ENCODE measurements around the gene PPEF2. TPM values are rescaled to one million over a fixed set of nuclear protein-coding genes. Genes with fewer than 3 reads are reported as not detected.
"Not testable (repeated sequence)": the region's sequence is repeated elsewhere in the genome, so short reads cannot be mapped to it uniquely, and the experiment has no call there.

The PPEF2 gene
- not detected in 2 replicates for total RNA-seq (2014; rRNA removed; shearing (Covaris generic))

- no peak for DNase-seq
- H3K4me3 ChIP-seq (ENCODE audit: insufficient read depth, low read depth, low read length): no peak within 1 kb of the TSS
- H3K27me3 ChIP-seq (ENCODE audit: control insufficient read depth, insufficient read depth, low read length): no peaks in the 10 kb centered on the region
- H3K36me3 ChIP-seq (replicated peaks; ENCODE audit: control insufficient read depth, insufficient read depth, low read length): no peaks in the 10 kb centered on the region
Measured at GRCh38 chr4:75902352-75902751, at the start of gene PPEF2. Gene PPEF2, minus strand, starts transcription at chr4:75902452. Its CDS starts 6,127 bp downstream, at chr4:75896325.

GRCh38 chr4:75950213-75950815, 48.1 kb upstream of the PPEF2 start:
- Histone ChIP-seq H3K4me3 (ENCODE audit: insufficient read depth, low read depth, low read length) (no peak overlapping the region), H3K36me3 (replicated peaks; ENCODE audit: control insufficient read depth, insufficient read depth, low read length) (peaks cover 18% of the 10 kb centered on the region), H3K27me3 (ENCODE audit: control insufficient read depth, insufficient read depth, low read length) (no peaks in the 10 kb centered on the region)
- DNase-seq: no peak

- no peaks in the 10 kb centered on the region for H3K27me3 ChIP-seq (ENCODE audit: control insufficient read depth, insufficient read depth, low read length)
- H3K4me3 ChIP-seq (ENCODE audit: insufficient read depth, low read depth, low read length): no peak overlapping the region
- DNase-seq: no peak
- peaks cover 18% of the 10 kb centered on the region for H3K36me3 ChIP-seq (replicated peaks; ENCODE audit: control insufficient read depth, insufficient read depth, low read length)
Measured at GRCh38 chr4:75948822-75949444, 46.7 kb upstream of the PPEF2 start.

- DNase-seq: peak; percentile 88
- H3K36me3 ChIP-seq (replicated peaks; ENCODE audit: control insufficient read depth, insufficient read depth, low read length): no peaks in the 10 kb centered on the region
- peak within 1 kb of the TSS; percentile 74 for H3K4me3 ChIP-seq (ENCODE audit: insufficient read depth, low read depth, low read length)
- H3K27me3 ChIP-seq (ENCODE audit: control insufficient read depth, insufficient read depth, low read length): peaks cover 11% of the 10 kb centered on the region
Measured at GRCh38 chr4:75940692-75941253, 38.5 kb upstream of the PPEF2 start, which contains the start of gene NAAA. Gene NAAA, minus strand, starts transcription at chr4:75941013. Its CDS starts 64 bp downstream, at chr4:75940949.

- H3K36me3 ChIP-seq (replicated peaks; ENCODE audit: control insufficient read depth, insufficient read depth, low read length): no peaks in the 10 kb centered on the region
- peak; percentile 93 for DNase-seq
- peak overlapping the region; percentile 74 for H3K4me3 ChIP-seq (ENCODE audit: insufficient read depth, low read depth, low read length)
- peaks cover 11% of the 10 kb centered on the region for H3K27me3 ChIP-seq (ENCODE audit: control insufficient read depth, insufficient read depth, low read length)
Measured at GRCh38 chr4:75939890-75940691, 37.8 kb upstream of the PPEF2 start.

GRCh38 chr4:75935628-75936027, 33.4 kb upstream of the PPEF2 start:
- H3K4me3 ChIP-seq (ENCODE audit: insufficient read depth, low read depth, low read length): no peak overlapping the region
- no peaks in the 10 kb centered on the region for H3K36me3 ChIP-seq (replicated peaks; ENCODE audit: control insufficient read depth, insufficient read depth, low read length)
- H3K27me3 ChIP-seq (ENCODE audit: control insufficient read depth, insufficient read depth, low read length): peaks cover 10% of the 10 kb centered on the region
- DNase-seq: no peak

GRCh38 chr4:75930152-75930551, 27.9 kb upstream of the PPEF2 start:
- Histone ChIP-seq H3K27me3 (ENCODE audit: control insufficient read depth, insufficient read depth, low read length) (no peaks in the 10 kb centered on the region), H3K4me3 (ENCODE audit: insufficient read depth, low read depth, low read length) (no peak overlapping the region), H3K36me3 (replicated peaks; ENCODE audit: control insufficient read depth, insufficient read depth, low read length) (no peaks in the 10 kb centered on the region)
- DNase-seq: no peak

GRCh38 chr4:75924916-75925315, 22.7 kb upstream of the PPEF2 start:
- DNase-seq; H3K4me3 ChIP-seq (ENCODE audit: insufficient read depth, low read depth, low read length); H3K36me3 ChIP-seq (replicated peaks; ENCODE audit: control insufficient read depth, insufficient read depth, low read length); H3K27me3 ChIP-seq (ENCODE audit: control insufficient read depth, insufficient read depth, low read length): not testable (repeated sequence)

- Histone ChIP-seq H3K27me3 (ENCODE audit: control insufficient read depth, insufficient read depth, low read length) (no peaks in the 10 kb centered on the region), H3K36me3 (replicated peaks; ENCODE audit: control insufficient read depth, insufficient read depth, low read length) (no peaks in the 10 kb centered on the region; the same call in none of the 2 replicates), H3K4me3 (ENCODE audit: insufficient read depth, low read depth, low read length) (no peak overlapping the region)
- no peak for DNase-seq
Measured at GRCh38 chr4:75924309-75924827, 22.1 kb upstream of the PPEF2 start.

GRCh38 chr4:75922588-75922987, 20.3 kb upstream of the PPEF2 start:
- no peaks in the 10 kb centered on the region; the same call in none of the 2 replicates for H3K36me3 ChIP-seq (replicated peaks; ENCODE audit: control insufficient read depth, insufficient read depth, low read length)
- H3K27me3 ChIP-seq (ENCODE audit: control insufficient read depth, insufficient read depth, low read length): no peaks in the 10 kb centered on the region
- H3K4me3 ChIP-seq (ENCODE audit: insufficient read depth, low read depth, low read length): no peak overlapping the region
- DNase-seq: no peak

- no peaks in the 10 kb centered on the region; the same call in none of the 2 replicates for H3K36me3 ChIP-seq (replicated peaks; ENCODE audit: control insufficient read depth, insufficient read depth, low read length)
- no peak for DNase-seq
- no peaks in the 10 kb centered on the region for H3K27me3 ChIP-seq (ENCODE audit: control insufficient read depth, insufficient read depth, low read length)
- no peak overlapping the region for H3K4me3 ChIP-seq (ENCODE audit: insufficient read depth, low read depth, low read length)
Measured at GRCh38 chr4:75921910-75922309, 19.7 kb upstream of the PPEF2 start.

- no peak for DNase-seq
- H3K36me3 ChIP-seq (replicated peaks; ENCODE audit: control insufficient read depth, insufficient read depth, low read length): no peaks in the 10 kb centered on the region; the same call in none of the 2 replicates
- no peak overlapping the region for H3K4me3 ChIP-seq (ENCODE audit: insufficient read depth, low read depth, low read length)
- H3K27me3 ChIP-seq (ENCODE audit: control insufficient read depth, insufficient read depth, low read length): no peaks in the 10 kb centered on the region
Measured at GRCh38 chr4:75920327-75920726, 18.1 kb upstream of the PPEF2 start.

GRCh38 chr4:75919920-75920319, 17.7 kb upstream of the PPEF2 start:
- no peaks in the 10 kb centered on the region for H3K27me3 ChIP-seq (ENCODE audit: control insufficient read depth, insufficient read depth, low read length)
- DNase-seq: no peak
- H3K36me3 ChIP-seq (replicated peaks; ENCODE audit: control insufficient read depth, insufficient read depth, low read length): no peaks in the 10 kb centered on the region; the same call in none of the 2 replicates
- H3K4me3 ChIP-seq (ENCODE audit: insufficient read depth, low read depth, low read length): no peak overlapping the region

GRCh38 chr4:75916091-75916661, 13.9 kb upstream of the PPEF2 start:
- DNase-seq: peak; percentile 57
- no peaks in the 10 kb centered on the region; the same call in none of the 2 replicates for H3K36me3 ChIP-seq (replicated peaks; ENCODE audit: control insufficient read depth, insufficient read depth, low read length)
- H3K4me3 ChIP-seq (ENCODE audit: insufficient read depth, low read depth, low read length): no peak overlapping the region
- H3K27me3 ChIP-seq (ENCODE audit: control insufficient read depth, insufficient read depth, low read length): no peaks in the 10 kb centered on the region
